ENCODE measurements around the gene ITPKC.

The ITPKC gene

GRCh38 chr19:40742477-40742876 is 25.6 kb downstream of the ITPKC start:
- no peak overlapping the region for H3K27ac ChIP-seq (ENCODE audit: low read depth, low read length)

GRCh38 chr19:40742886-40743285 is 26.0 kb downstream of the ITPKC start:
- Histone ChIP-seq H3K9ac (ENCODE audit: low read depth, low read length) (no peak overlapping the region), H3K27me3 (ENCODE audit: control insufficient read depth, insufficient read depth, low read length) (no peaks in the 10 kb centered on the region)

More at GRCh38 chr19:40742477-40742876, 25.6 kb downstream of the ITPKC start:
- H3K4me1 ChIP-seq (ENCODE audit: control insufficient read depth, insufficient read depth, low read length): 0 out of 2 replicates have a peak, but pooled peaks cover 5% of the 10 kb centered on the region
- peaks cover 14% of the 10 kb centered on the region for H3K36me3 ChIP-seq (ENCODE audit: control insufficient read depth, insufficient read depth, low read length)
- no peak overlapping the region for H3K4me3 ChIP-seq (ENCODE audit: low read depth, low read length)
- H3K27me3 ChIP-seq (ENCODE audit: control insufficient read depth, insufficient read depth, low read length): no peaks in the 10 kb centered on the region
- no peaks in the 10 kb centered on the region for H3K9me3 ChIP-seq (ENCODE audit: control insufficient read depth, insufficient read depth, low read length)
- no peak overlapping the region for H3K9ac ChIP-seq (ENCODE audit: low read depth, low read length)

DNA sequence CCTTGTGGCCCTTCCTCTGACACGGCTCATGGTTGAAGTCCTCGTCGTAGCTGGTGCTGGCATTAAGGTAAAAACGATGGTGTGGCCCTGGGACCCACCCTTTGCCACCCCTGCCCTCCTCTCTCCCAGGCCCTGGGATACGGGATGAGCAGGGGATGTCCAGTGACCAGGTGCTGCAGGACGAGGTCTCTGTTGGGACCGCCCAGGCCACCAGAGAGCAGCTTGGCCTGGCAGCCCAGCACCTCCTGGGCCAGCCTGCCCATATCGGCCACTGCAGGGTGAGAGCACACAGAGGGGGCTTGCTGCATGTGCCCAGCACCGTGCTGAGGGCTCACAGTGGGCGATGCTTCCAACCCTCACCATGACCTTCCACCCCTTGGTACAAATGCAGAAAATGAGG is 27.0 kb downstream of the ITPKC start:
- Histone ChIP-seq H3K9me3 (ENCODE audit: control insufficient read depth, insufficient read depth, low read length) (no peaks in the 10 kb centered on the region), H3K4me3 (ENCODE audit: low read depth, low read length) (no peak overlapping the region), H3K9ac (ENCODE audit: low read depth, low read length) (no peak overlapping the region), H3K27ac (ENCODE audit: low read depth, low read length) (no peak overlapping the region), H3K27me3 (ENCODE audit: control insufficient read depth, insufficient read depth, low read length) (no peaks in the 10 kb centered on the region), H3K4me1 (ENCODE audit: control insufficient read depth, insufficient read depth, low read length) (0 out of 2 replicates have a peak, but pooled peaks cover 5% of the 10 kb centered on the region), H3K36me3 (ENCODE audit: control insufficient read depth, insufficient read depth, low read length) (peaks cover 11% of the 10 kb centered on the region)

More at GRCh38 chr19:40742886-40743285, 26.0 kb downstream of the ITPKC start:
- Histone ChIP-seq H3K4me3 (ENCODE audit: low read depth, low read length) (no peak overlapping the region), H3K27ac (ENCODE audit: low read depth, low read length) (no peak overlapping the region), H3K9me3 (ENCODE audit: control insufficient read depth, insufficient read depth, low read length) (no peaks in the 10 kb centered on the region), H3K4me1 (ENCODE audit: control insufficient read depth, insufficient read depth, low read length) (0 out of 2 replicates have a peak, but pooled peaks cover 5% of the 10 kb centered on the region), H3K36me3 (ENCODE audit: control insufficient read depth, insufficient read depth, low read length) (peaks cover 13% of the 10 kb centered on the region)

DNA sequence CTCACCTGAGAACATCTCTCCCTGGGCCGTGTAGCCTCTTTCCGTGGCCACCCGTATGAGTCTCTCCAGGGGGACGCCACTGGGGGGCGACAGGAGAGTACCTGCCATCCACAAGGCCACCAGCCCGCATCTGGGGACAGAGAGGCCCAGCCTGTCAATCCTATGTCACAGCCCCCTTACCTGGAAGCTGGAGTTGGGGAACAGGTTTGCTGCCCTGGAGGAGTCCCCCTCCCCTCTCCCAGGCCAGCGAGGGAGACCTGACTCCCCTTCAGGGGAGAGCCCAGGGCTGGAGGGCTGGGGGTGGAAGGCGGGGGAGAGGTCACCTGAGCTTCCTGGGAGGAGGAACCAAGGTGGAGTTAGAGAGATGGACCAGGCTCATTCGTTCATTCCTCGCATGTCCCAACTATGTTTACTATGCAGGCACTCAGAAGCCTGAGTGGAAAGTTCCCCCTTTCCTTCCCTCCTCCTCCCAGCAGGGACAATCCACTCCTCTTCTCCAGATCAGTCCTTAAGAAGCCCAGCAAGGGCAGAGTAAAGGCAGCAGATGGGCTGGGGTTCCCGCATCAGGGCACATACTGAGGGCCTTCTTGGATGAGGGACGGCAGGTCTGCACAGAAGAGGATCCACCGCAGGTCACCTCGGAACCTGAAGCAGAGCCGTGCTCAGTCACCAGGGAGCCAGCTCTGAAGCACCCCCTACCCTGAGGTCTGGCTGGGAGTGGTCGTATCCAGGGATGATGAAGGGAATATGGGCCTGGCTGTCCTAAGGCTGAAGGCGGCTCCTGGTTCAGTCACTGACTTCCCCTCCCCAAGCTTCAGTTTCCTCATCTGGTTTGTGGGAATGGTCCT is 27.9 kb downstream of the ITPKC start:
- Histone ChIP-seq H3K9me3 (ENCODE audit: control insufficient read depth, insufficient read depth, low read length) (no peaks in the 10 kb centered on the region), H3K4me3 (ENCODE audit: low read depth, low read length) (no peak overlapping the region), H3K27ac (ENCODE audit: low read depth, low read length) (peak overlapping the region; percentile 37), H3K27me3 (ENCODE audit: control insufficient read depth, insufficient read depth, low read length) (no peaks in the 10 kb centered on the region), H3K9ac (ENCODE audit: low read depth, low read length) (no peak overlapping the region), H3K36me3 (ENCODE audit: control insufficient read depth, insufficient read depth, low read length) (peaks cover 10% of the 10 kb centered on the region), H3K4me1 (ENCODE audit: control insufficient read depth, insufficient read depth, low read length) (peaks cover 7% of the 10 kb centered on the region)

DNA sequence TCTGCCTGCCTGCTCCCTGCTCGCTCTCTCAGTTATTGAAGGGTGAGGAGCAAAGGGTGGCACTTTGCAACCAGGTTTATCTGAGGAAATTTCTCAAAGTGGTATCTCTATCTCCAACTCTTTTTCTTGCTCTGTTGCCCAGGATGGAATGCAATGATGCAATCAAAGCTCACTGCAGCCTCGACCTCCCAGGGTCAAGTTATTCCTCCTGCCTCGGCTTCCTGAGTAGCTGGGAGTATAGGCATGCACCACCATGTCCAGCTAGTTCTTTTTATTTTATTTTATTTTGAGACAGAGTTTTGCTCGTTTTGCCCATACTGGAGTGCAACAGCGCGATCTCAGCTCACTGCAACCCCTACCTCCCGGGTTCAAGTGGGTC is 28.5 kb downstream of the ITPKC start:
- no peak overlapping the region for H3K4me3 ChIP-seq (ENCODE audit: low read depth, low read length)
- H3K9me3 ChIP-seq (ENCODE audit: control insufficient read depth, insufficient read depth, low read length): no peaks in the 10 kb centered on the region
- peaks cover 10% of the 10 kb centered on the region for H3K4me1 ChIP-seq (ENCODE audit: control insufficient read depth, insufficient read depth, low read length)
- peaks cover 10% of the 10 kb centered on the region for H3K36me3 ChIP-seq (ENCODE audit: control insufficient read depth, insufficient read depth, low read length)
- H3K27me3 ChIP-seq (ENCODE audit: control insufficient read depth, insufficient read depth, low read length): no peaks in the 10 kb centered on the region
- H3K27ac ChIP-seq (ENCODE audit: low read depth, low read length): peak overlapping the region; percentile 37
- H3K9ac ChIP-seq (ENCODE audit: low read depth, low read length): no peak overlapping the region

- no peak overlapping the region for H3K27ac ChIP-seq (ENCODE audit: low read depth, low read length)
- no peaks in the 10 kb centered on the region for H3K27me3 ChIP-seq (ENCODE audit: control insufficient read depth, insufficient read depth, low read length)
- H3K9ac ChIP-seq (ENCODE audit: low read depth, low read length): no peak overlapping the region
- no peak overlapping the region for H3K4me3 ChIP-seq (ENCODE audit: low read depth, low read length)
- no peaks in the 10 kb centered on the region for H3K9me3 ChIP-seq (ENCODE audit: control insufficient read depth, insufficient read depth, low read length)
- peaks cover 4% of the 10 kb centered on the region; the same call in 1 of the 2 replicates for H3K36me3 ChIP-seq (ENCODE audit: control insufficient read depth, insufficient read depth, low read length)
- H3K4me1 ChIP-seq (ENCODE audit: control insufficient read depth, insufficient read depth, low read length): peaks cover 10% of the 10 kb centered on the region
Measured at GRCh38 chr19:40747536-40747935, 30.6 kb downstream of the ITPKC start.

- Histone ChIP-seq H3K27ac (ENCODE audit: low read depth, low read length) (peak within 1 kb of the TSS; percentile 100), H3K9ac (ENCODE audit: low read depth, low read length) (peak within 1 kb of the TSS; percentile 98), H3K9me3 (ENCODE audit: control insufficient read depth, insufficient read depth, low read length) (no peaks in the 10 kb centered on the region), H3K4me1 (ENCODE audit: control insufficient read depth, insufficient read depth, low read length) (peaks cover 9% of the 10 kb centered on the region), H3K27me3 (ENCODE audit: control insufficient read depth, insufficient read depth, low read length) (no peaks in the 10 kb centered on the region), H3K36me3 (ENCODE audit: control insufficient read depth, insufficient read depth, low read length) (peaks cover 22% of the 10 kb centered on the region), H3K4me3 (ENCODE audit: low read depth, low read length) (peak within 1 kb of the TSS; percentile 99)
Measured at GRCh38 chr19:40750058-40750873, 33.4 kb downstream of the ITPKC start, which contains the start of gene ACTMAP. Gene ACTMAP, minus strand, starts transcription at chr19:40750477. Its CDS starts 674 bp downstream, at chr19:40749803.

- Histone ChIP-seq H3K4me1 (ENCODE audit: control insufficient read depth, insufficient read depth, low read length) (peaks cover 9% of the 10 kb centered on the region), H3K9ac (ENCODE audit: low read depth, low read length) (peak within 1 kb of the TSS; percentile 98), H3K27ac (ENCODE audit: low read depth, low read length) (peak within 1 kb of the TSS; percentile 100), H3K9me3 (ENCODE audit: control insufficient read depth, insufficient read depth, low read length) (no peaks in the 10 kb centered on the region), H3K4me3 (ENCODE audit: low read depth, low read length) (peak within 1 kb of the TSS; percentile 99), H3K36me3 (ENCODE audit: control insufficient read depth, insufficient read depth, low read length) (peaks cover 29% of the 10 kb centered on the region), H3K27me3 (ENCODE audit: control insufficient read depth, insufficient read depth, low read length) (no peaks in the 10 kb centered on the region)
Measured at GRCh38 chr19:40750874-40751537, 34.1 kb downstream of the ITPKC start, which contains the start of gene SNRPA. Gene SNRPA, plus strand, starts transcription at chr19:40751203. Its CDS starts 206 bp downstream, at chr19:40751409.

GRCh38 chr19:40752257-40752781 is 35.4 kb downstream of the ITPKC start:
- Histone ChIP-seq H3K9ac (ENCODE audit: low read depth, low read length) (peak overlapping the region; percentile 98), H3K27ac (ENCODE audit: low read depth, low read length) (no peak overlapping the region), H3K9me3 (ENCODE audit: control insufficient read depth, insufficient read depth, low read length) (no peaks in the 10 kb centered on the region), H3K27me3 (ENCODE audit: control insufficient read depth, insufficient read depth, low read length) (no peaks in the 10 kb centered on the region), H3K4me1 (ENCODE audit: control insufficient read depth, insufficient read depth, low read length) (peaks cover 9% of the 10 kb centered on the region), H3K36me3 (ENCODE audit: control insufficient read depth, insufficient read depth, low read length) (peaks cover 43% of the 10 kb centered on the region), H3K4me3 (ENCODE audit: low read depth, low read length) (peak overlapping the region; percentile 99)

DNA sequence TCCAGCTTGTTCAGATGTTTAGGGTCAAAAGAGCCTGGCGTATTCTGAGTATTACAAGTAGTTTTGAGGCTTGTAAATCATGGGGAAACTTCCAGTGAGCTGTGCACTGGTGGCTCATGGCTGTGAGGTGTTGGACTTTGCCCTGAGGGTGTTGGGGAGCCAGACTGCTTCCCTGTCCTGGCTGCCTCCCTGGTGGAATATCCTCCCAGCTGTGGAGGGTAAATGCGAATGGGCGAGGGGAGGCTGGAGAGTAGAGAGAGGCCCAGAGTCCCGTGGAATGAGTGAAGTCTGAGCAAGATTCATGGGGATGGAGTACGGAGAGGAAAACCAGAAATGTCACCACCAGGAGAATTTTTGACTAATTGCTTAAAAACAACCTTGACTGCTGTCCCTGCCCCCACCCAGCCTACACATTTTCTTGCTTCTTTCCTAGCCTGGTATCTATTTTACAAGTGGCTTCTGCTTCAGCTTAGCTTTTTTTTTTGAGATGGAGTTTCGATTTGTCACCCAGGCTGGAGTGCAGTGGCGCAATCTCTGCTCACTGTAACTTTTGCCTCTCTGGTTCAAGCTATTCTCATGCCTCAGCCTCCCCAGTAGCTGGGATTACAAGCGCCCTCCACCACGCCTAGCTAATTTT is 37.8 kb downstream of the ITPKC start:
- peak overlapping the region; percentile 23 for H3K4me3 ChIP-seq (ENCODE audit: low read depth, low read length)
- H3K9ac ChIP-seq (ENCODE audit: low read depth, low read length): no peak overlapping the region
- H3K4me1 ChIP-seq (ENCODE audit: control insufficient read depth, insufficient read depth, low read length): peaks cover 7% of the 10 kb centered on the region
- no peaks in the 10 kb centered on the region for H3K9me3 ChIP-seq (ENCODE audit: control insufficient read depth, insufficient read depth, low read length)
- no peak overlapping the region for H3K27ac ChIP-seq (ENCODE audit: low read depth, low read length)
- H3K36me3 ChIP-seq (ENCODE audit: control insufficient read depth, insufficient read depth, low read length): peaks cover 63% of the 10 kb centered on the region
- H3K27me3 ChIP-seq (ENCODE audit: control insufficient read depth, insufficient read depth, low read length): no peaks in the 10 kb centered on the region
